ENCODE measurements around the gene CHKA.

Gene CHKA

DNA sequence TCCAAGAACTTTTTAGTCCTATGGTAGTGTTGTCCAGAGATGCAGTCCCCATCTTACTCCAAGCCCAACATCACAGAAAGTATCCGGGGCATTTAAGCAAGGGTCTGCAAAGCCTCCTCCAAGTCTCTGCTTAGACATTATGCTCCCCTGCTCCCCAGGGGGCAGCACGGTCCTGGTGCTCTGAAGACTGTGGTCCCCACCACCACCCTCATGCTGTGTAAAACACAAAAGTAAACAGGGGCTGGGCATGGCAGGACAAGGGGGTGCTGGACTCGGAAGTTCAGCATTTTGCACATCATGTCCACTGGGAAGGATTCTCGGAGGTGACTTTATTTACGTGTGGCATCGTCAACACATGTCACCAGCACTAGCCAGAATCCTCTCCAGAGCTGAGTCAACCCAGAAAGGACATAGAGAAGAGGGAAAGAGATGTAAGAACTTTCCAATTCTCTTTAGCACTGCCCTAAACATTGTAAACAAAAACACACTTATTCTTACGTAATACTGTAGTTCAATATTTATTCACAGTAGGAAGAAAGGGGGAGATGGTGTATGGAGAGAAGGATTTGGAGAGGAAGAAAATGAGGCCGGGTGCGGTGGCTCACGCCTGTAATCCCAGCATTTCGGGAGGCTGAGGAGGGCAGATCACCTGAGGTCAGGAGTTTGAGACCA lies 44.7 kb downstream of the CHKA start:
- DNase-seq, result peak in 1 of 56 donors; percentile 12

DNA sequence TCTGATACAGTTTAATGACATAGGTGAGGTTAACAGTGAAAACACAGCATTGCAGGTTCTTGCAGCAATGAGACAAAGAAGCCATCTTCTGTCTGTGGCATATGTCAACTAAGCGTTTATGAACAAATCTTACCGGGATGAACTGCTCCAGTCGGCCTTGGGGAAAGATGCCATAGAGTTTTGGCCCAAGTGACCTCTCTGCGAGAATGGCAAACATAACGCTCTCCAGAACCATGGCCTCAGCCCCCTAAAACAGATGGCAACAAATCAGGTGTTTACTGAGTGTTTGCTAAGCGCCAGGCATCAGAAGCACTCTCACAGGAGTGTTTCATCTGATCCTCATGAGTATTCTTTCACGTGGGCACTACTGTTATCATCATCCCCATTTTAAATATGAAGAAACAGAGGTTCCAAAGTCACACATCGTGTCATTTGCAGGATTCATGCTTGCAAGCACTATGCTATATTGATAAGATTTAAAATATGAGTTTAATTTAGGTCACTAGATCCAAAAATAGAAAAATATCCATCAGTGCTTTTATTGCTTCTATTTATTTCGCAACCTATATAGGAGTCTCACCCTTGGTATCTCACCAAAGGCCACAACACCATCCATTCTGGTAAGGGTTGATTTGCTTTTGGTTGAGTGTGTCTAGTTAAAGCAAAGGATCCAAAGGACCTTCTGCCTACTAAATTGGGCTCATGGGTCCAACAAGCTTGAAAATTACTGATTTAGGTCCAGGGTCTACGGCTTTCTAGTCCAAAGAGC lies 46.4 kb downstream of the CHKA start:
- DNase-seq, result no peak

DNA sequence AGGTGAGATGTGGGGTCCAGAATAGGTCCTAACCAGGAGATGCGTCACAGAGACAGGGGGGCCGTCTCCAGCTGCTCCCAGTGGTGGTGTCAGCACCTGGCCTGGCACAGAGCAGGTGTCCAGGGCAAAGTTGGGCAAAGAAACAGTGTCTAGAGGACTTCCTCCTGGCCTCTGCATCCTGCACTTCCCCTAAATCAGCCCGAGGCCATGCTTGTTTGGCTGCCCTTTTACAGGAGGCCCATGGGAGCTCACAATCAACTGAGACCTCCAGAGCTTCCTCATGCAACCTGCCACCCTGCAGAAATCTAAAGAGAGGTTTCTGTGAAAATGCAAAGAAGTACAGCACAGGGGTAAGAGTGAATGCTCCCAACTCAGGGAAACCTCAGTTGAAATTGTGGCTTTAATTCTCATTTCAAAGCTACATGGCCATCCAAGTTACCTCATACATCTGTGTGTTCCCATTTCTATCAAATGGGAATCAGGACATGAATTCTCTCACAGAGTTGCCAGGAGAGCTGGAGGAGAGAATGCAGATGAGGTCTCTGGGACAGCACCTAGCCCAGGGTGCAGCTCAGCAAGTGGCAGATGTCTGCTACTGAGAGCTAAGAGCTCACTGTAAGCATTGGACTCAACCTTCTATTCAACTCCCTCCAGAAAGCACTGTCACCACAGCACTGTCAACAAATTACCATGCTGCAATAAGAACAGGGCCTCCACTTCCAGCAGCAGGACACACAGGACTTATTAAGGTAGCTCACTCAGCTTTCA lies 49.7 kb downstream of the CHKA start:
- DNase-seq, result no peak

DNA sequence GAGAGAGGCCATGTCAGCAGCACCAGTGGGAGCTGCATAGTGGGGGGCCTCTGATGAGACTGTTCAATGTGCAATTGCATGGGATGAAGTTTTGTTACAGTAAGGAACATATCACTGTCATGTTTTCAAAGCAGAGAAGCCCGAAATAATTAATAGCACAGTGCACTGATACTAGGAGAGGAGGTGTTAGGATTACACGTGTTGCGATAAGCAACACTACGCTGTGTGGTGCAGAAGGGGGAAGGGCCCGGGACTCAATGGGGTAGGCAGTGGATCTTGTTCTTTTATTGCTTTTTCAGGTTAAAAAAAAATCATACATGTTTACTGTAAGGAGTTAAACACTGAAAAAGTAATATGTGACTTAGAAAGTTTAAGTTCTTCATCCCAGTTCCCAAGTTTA lies 53.2 kb downstream of the CHKA start:
- no peak for DNase-seq

DNA sequence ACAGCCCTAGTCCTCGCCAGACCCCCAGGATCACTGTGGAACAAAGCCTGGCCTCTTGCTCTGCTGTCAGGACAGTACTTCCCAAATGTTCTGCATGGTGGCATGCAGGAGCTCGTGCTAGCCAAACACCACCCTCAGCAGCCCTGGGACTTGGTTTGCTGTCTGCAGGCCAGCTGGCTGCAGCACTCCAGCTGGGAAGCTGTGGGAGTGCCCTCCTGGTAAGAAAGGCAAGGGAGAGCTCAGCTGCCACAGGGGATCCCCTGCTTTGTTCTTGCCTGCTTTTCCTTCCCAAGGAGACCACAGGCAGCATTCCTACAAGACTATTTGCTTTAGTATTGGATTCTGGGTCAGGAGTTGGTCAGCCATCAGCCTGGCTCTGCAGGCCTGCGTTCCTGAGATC lies 54.4 kb downstream of the CHKA start:
- peak in 23 of 56 donors; percentile 14 to 59 (median 29) for DNase-seq

DNA sequence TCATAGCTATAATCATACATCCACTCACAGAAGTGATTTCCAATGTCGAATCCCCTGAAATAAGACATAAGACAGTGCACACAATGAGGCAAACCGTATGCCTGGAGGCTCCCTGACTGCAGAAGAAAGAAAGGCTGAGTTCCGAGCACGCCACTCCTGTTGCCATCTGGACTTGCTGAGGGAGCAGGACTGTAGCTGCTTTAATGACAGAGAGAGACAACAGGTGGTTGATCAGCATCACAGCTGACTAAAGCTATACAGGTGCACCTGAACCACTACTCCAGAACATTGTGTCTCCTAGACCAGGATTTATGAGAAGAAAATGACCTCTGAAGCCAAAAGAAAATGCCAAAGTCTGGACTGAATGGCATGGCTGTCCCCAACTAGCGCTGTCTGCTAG lies 55.3 kb downstream of the CHKA start:
- no peak for DNase-seq

DNA sequence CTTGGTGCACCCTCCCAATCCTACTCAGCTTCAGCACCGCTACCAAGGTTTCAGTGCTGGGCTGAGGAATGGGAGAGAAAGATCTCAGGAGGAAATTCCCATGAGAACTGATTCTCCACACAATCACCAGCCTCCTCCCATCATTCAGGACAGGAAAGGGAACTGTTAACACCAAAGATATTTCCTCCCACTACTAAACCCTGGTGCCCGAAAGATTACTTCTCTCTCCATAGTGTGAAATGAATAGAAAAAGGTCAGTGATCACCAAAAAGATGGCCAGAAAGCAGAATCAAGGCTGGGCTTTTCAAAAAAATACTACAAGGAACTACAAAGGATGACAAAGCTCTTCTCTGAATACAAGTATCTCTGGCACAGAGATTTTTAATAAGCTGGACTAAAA lies 56.3 kb downstream of the CHKA start:
- no peak for DNase-seq

DNA sequence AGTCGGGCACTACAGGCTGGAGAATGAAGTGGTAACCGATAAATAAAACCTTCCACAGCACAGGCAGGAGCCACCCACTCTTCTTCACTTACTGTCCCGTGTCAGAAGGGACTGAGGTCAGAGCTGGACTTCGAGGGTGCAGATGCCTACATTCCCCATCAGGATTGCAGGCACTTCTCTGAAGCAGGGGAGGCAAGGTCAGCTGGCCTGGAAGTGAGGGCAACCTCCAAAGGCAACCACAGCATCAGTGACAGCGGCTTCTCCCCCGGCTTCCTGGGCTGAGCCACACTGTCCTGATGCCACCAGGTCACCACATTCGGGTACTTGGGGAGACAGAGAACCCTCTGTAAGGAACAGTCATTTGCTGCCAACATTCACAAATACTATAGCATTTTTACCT lies 59.7 kb downstream of the CHKA start:
- DNase-seq, result no peak

DNA sequence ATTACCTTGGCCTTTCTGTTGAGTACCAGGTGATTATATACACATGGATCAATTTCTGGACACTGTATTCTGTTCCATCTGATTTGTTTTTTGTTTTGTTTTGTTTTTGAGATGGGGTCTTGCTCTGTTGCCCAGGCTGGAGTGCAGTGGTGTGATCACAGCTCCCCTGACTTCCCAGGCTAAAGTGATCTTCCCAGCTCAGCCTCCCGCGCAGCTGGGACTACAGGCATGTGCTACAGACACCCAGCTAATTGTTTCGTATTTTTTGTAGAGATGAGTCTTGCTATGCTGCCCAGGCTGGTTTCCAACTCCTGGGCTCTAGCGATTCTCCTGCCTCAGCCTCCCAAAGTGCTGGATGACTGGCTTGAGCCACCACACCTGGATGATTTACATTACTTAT lies 63.4 kb downstream of the CHKA start:
- DNase-seq, result no peak

DNA sequence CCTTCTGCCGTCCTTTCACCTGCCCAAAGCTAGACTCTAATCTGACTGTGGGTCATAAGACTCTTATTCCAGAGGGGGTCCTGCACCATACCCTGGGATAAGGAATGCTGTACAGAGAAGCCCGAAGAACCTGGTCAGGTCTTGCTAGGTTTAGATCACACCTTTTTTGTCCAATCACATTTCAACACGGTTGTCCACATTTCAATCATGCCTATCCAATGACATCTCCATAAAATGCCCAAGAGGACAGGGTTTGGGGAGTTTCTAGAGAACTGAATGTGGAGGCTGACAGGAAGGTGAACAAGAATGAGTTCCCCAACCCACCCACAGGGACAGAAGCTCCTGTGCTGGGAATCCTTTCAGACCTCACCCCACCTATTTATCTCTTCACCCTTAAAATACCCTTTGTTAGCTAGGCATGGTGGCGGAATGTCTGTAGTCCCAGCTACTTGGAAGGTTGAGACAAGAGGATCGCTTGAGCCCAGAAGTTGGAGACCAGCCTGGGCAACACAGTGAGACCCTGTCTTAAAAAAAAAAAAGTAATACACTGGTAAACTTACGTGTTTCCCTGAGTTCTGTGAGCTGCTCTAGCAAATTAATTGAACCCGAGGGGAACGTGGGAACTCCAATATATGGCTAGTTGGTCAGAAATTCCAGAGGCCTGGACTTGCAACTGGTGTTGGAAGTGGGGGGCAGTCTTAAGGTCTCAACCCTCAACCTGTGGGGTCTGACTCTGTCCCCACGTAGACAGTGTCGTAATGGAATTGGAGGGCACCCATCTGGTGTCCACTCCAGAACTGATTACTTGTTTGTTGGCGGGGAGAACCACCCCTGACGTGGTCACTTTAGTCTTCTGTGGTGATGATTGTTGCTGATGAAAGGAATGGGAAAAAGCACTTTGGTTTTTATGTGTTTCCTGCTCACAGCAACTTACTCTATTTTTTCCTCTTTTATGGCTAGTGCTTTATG lies 64.6 kb downstream of the CHKA start:
- DNase-seq, result no peak

DNA sequence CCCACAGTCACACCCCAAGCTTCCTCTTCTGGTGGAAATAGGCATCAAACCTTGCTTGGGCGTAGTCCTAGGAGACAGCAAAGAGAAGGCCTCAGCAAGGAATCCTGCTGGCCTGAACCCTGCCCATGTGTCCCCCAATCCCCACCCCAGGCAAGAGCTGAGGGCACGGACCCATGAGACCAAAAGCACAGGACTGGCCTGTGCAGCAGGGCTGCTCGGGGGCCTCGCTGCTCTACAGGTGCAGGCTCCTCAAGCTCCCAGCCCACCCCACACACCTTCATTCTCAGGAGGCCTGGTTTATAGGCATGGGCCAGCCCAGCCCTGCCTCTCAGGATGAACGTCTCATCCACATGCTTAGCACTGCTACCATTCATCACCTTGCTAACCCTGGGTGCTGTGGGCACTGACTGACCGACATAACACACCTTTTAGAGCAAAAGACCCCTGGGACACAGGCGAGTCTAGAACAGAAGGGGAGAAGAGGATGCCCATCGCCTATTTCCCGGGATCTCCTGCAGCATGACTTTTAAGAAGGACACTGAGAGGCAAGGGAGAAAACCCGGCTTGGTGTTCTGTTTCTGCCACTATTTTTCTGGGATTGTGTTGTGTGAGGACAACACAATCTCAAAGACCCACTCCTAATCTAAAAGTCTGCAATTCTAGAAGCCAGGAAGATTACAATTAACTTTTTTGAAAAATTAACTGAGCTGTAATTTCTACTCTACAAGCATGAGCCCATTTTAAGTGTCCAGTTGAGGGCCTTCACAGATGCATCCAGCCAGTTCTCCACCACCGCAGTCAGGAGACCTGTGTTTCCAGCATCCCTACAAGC lies 67.0 kb downstream of the CHKA start:
- DNase-seq, result no peak

DNA sequence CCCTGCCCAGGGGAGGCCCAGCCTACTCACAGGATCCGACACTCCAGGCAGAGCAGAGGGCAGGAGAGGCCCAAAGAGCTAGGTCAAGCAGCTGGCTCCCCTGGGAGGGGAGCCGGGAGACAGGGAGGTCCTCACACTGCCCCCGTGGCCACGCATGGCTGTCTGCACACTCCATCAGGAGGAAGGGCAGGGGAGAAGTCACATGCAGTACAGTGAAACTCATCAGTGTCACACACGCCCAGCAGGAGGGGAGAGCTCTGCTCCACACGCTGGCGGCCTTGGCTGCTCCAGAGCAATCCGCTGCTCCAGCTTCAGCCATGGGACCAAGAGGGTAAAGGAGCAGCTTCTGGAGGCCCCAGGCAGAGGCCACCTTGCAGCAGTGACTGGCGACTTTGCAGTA lies 68.1 kb downstream of the CHKA start:
- DNase-seq, result no peak

DNA sequence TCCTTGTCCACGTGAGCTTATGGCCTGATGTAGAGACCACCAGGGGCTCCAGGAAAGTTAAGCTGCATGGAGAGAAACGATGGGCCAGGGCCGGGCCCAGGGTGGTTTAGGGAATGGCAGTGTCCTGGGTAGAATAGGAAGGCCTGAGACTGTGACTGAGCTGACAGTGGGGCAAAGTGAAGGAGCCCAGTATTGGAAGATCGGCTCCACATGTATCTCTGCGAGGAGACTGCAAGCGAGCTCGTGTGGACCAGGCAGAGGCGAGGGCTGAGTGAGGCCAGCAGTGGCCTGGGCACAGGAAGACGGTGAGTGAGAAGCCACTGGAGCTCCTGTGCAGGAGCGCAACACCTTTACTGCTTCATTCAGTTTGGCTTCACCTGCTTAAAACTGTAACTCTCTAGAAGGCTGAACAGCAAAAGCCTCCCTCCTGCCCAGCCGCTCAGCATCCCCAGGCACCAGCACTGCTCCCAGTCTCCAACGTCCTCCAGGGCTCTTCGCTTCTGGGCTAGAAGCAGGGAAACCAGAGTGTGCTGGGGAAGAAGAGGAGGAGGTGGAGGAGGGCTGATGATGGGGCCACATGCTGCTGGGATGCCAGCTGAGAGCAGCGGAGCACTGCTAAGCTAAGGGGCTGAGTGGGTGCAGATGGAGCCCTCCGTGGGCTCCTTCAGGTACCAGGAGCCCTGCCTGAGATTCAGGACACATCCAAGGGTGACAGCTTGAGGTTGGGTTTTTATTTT lies 68.9 kb downstream of the CHKA start:
- peak in 2 of 56 donors; percentile 20 to 25 for DNase-seq

DNA sequence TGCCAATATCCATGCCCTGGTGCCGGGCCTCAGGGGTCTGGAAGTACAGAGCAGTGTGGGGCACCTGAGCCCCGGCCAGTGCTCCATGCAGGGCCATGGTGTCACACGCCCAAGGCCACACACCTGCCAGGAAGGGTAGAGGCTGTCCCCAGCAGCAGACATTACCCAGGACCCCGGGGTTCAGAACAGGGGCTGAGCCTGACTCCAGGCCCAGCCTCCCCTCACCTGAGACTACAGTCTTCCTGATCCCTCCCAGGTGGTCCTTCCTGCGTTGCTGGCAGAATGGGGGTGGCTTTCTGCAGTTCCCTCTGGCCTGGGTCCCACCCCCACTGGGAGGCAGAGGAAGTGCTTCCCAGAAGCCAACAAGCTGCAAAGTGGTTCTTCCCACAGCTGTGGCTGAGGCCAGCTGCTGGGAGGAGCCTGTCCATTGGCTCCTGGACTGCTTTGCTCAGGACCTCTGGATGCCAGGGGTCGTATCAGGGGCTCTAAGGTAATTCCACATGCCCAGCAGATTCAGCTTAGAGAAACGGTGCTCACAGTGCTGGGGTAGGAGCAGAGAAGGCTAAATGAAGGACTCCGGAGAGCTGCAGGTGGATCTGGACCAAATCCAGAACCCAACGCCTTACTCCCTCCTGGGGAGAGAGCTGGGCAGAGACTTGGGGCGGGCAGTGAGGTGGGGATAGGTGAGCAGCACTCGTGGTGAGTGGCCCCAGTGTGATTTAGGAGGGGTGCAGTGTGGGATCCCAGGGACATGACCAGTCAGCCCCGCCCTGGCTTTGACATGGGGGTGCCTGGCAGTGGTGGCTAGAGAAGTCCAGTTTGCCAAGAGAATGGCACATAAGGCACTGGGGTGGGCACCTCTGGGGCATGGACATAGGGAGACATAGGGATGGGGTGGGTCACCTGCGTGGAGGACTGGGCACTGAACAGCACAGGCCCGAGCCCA lies 69.7 kb downstream of the CHKA start:
- no peak for DNase-seq

DNA sequence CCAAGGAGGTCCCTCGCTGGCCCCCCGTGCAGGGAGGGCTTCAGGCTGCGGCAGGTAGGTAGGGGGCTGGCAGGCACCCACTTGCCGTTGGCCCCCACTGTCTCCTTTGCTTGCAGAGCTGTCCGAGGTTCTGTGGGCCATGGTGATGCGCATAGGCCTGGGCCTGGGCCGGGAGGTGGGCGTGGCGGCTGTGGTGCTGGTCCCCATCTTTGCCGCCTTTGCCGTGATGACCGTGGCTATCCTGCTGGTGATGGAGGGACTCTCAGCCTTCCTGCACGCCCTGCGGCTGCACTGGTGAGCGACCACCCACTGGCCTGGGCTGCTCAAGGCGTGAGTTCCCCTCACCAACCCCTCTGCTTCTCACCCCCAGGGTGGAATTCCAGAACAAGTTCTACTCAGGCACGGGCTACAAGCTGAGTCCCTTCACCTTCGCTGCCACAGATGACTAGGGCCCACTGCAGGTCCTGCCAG lies 70.8 kb downstream of the CHKA start:
- DNase-seq, result no peak

DNA sequence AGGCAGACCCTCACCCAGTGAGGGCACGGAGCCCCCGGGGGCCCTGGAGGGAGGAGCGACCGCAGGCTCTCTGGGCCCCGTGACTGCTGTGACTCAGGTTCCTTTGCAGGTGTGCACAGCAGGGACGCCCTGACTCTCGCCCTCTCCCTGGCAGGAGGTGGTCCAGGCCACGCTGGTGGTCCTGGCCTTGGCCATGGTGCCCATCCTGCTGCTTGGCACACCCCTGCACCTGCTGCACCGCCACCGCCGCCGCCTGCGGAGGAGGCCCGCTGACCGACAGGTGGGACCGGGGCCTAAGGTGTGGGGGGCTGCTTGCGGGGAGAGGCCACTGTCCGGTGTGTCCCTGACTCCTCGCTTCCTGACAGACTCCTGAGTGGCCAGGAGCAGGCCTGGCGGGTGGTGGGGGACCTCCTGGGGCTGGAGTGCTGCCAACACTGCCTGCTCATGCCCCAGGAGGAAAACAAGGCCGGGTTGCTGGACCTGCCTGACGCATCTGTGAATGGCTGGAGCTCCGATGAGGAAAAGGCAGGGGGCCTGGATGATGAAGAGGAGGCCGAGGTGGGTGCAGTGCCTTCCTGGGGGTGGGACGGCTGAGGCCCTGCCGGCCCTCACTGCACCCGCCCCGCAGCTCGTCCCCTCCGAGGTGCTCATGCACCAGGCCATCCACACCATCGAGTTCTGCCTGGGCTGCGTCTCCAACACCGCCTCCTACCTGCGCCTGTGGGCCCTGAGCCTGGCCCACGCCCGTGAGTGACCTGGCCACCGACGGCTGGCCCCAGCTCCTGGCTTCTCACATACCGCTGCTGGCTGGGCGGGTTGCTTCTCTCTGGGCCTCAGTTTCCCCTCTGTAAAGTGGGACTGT lies 71.4 kb downstream of the CHKA start:
- peak in 1 of 56 donors; percentile 16 for DNase-seq

All from nucleus accumbens (tissue), 56 donors.